ENCODE data around the gene PAQR5.
"Not testable (repeated sequence)": the region's sequence is repeated elsewhere in the genome, so short reads cannot be mapped to it uniquely, and the experiment has no call there.

The PAQR5 gene

DNA sequence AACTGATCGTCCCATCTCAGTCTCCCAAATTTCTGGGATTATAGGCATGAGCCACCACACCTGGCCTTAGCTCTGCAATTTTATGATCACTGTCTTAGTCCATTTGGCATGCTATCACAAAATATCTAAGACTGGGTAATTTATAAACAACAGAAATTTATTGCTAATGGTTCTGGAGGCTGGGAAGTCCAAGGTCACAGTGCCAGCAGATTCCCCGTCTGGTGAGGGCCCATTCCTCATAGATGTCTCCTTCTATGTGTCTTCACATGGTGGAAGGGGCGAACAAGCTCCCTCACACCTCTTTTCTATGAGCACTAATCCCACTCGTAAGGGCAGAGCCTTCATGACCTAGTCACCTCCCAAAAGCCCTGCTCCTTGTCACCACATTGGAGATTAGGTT, 60.1 kb downstream of the PAQR5 start:
- FAIRE-seq, result no peak

DNA sequence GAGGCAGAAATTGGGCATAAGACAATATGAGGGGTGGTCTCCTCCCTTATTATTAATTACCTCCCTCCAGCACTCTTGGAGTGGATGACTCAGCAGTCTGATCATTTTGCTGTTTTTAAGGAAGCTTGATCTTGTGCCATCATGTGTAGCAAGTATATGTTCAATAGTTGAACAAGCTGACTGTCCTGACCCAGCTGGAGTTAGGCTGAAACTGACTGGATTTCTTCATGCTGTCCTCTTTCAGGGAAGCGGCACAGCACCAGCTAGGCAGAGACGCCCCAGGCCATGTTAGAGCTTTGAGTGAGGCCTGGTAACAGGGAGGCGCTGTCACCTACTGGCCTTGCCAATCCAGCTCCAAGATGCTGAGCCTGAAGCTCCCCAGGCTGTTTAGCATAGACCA, 61.0 kb downstream of the PAQR5 start:
- FAIRE-seq, result no peak

GRCh38 chr15:69360642-69361041, 61.9 kb downstream of the PAQR5 start:
- no peak for FAIRE-seq

DNA sequence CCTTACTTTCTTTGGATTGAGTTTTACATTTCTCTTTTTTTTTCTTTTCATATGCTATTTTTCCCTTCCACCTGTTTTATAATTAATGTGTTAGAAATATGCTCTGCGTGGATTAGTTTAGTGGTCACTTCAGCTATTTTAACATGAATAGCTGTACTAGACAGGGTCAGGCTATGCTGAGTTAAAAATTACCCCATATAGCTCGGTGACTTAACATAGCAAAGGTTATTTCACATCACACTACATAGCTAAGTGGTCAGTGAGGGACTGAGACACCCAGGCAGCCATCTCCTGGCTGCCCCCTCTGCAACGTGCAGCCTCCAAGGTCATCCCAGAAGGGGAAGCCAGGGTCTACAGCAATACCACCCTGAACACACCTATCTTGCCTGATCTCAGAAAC, 68.5 kb downstream of the PAQR5 start:
- no peak for FAIRE-seq

GRCh38 chr15:69369631-69370030, 70.9 kb downstream of the PAQR5 start:
- no peak for FAIRE-seq

DNA sequence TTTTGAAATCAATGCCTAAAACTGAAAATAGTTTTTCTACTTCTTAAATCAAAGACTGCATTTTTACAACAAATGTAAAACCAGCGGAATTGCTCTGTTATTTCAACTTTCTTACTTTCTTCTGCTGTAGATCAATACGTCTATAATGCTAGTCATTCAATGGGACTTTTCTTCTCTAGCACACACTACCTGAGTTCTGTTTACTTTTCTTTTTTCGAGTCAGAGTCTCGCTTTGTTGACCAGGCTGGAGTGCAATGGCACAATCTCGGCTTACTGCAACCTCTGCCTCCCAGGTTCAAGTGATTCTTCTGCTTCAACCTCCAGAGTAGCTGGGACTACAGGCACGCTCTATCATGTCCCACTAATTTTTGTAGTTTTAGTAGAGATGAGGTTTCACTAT, 74.7 kb downstream of the PAQR5 start:
- FAIRE-seq, result no peak

GRCh38 chr15:69375151-69375790, 76.6 kb downstream of the PAQR5 start:
- FAIRE-seq, result no peak

GRCh38 chr15:69377216-69377970, 78.7 kb downstream of the PAQR5 start:
- FAIRE-seq, result no peak

GRCh38 chr15:69380100-69380725, 81.5 kb downstream of the PAQR5 start:
- no peak for FAIRE-seq

- FAIRE-seq, result no peak
Measured at GRCh38 chr15:69380726-69381105, 82.0 kb downstream of the PAQR5 start.

- FAIRE-seq, result not testable (repeated sequence)
Measured at GRCh38 chr15:69382176-69382575, 83.5 kb downstream of the PAQR5 start.

- not testable (repeated sequence) for FAIRE-seq
Measured at GRCh38 chr15:69384066-69384465, 85.4 kb downstream of the PAQR5 start.

- FAIRE-seq, result no peak
Measured at GRCh38 chr15:69384626-69385598, 86.2 kb downstream of the PAQR5 start.

DNA sequence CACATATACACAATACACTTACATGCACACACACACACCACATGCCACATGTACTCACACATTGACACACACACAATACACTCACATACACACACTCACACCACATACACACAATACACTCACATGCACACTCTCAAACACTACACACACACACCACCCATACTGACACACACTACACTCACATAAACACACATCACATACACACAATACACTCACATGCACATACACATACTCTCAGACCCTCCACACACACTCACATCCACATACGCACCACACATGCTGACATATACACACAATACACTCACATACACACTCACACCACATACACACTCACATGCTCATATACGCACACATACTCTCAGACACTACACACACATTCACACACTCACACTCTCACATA, 87.1 kb downstream of the PAQR5 start:
- no peak for FAIRE-seq

DNA sequence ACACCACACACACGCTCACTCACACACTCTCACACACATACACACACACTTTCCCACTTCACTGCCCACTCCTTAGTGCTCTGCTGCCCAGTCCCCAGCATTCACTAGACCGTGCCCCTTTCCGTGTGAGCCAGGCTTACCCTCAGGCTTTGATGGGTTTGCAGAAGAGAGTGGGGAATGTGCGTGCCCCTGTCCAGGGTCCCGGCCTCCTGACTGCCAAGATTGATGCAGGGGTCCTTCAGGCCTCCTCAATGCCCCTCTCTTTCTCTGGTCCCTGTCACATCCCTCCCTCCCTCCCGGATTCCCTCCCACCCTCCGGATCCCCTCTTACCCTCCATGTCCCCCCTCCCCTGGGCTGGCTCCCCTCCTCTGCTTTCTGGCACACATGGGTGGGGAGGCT, 87.6 kb downstream of the PAQR5 start:
- FAIRE-seq, result no peak

DNA sequence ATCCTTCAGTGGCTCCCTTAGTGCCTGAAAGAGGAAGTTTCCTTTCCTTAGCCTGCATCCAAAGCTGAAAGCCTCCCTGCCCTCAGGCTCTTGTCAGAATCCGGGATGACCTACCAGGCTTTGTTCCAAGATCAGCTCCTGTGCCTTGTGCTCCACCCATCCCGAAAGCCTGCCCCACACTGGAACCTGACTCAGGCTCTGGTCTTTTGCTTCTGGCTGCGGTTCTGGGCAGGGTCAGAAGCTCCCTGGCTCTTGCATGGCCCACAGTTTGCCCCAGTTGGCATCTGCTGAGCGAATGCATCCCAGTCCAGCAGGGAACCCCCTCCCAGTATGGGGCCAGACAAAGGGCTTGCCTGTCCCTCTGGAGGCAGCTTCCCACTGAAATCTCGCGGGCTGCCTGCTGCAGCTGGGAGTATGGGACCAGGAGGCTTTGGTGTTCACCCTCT, 89.6 kb downstream of the PAQR5 start:
- no peak for FAIRE-seq

DNA sequence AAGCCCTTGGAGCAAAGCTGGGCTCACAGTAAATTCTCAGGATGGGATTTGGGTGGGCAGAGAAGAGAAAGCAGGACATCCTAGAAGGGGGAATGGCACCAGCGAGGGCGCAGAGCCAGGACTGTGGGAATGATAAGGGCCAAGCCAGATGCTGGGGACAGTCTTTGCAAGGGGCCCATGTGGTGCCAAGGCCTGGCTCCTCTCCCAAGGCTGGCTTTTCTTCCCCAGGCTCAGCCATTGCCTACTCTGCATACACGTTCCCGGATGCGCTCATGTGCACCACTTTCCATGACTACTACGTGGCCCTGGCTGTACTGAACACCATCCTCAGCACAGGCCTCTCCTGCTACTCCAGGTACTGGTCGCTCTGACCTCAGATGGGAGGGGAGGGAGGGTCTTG, 90.7 kb downstream of the PAQR5 start:
- no peak for FAIRE-seq

DNA sequence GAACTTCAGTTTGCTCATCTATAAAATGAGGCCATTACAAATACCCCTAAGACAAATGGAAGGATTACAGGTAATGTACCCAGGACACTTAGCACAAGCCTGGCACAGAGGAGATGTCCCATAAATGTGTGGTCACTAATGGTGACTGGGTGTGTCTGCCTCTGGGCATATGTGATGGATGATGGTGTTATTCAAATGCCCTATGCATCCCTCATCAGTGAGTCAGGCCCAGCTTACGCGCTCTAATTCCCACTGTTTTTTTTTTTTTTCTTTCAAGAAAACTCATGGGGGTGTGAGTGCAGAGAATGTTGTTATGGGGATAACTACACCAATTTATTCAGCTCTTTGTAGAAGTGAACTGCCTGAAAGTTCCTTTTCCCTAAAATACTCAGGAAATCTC, 91.9 kb downstream of the PAQR5 start:
- FAIRE-seq, result no peak

GRCh38 chr15:69391046-69391757, 92.5 kb downstream of the PAQR5 start:
- FAIRE-seq, result no peak

DNA sequence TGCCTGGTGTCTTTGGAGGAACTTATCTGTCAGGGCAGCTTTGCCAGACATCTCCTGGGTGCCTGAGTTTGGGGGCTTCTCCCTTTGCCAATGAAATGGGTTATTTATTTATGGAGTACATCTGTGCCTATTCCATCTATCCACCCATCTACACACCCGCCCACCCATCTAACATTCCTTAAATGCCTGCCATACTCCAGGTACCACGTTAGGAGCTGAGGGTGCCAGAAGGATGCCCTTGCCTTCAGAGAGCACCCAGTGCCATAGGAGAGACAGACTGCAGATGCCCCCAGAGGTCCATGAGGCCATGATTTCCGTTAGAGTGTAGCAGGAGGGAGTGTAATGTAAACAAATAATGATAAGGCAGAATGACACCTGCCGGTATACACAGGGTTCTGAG, 93.6 kb downstream of the PAQR5 start:
- FAIRE-seq, result no peak

DNA sequence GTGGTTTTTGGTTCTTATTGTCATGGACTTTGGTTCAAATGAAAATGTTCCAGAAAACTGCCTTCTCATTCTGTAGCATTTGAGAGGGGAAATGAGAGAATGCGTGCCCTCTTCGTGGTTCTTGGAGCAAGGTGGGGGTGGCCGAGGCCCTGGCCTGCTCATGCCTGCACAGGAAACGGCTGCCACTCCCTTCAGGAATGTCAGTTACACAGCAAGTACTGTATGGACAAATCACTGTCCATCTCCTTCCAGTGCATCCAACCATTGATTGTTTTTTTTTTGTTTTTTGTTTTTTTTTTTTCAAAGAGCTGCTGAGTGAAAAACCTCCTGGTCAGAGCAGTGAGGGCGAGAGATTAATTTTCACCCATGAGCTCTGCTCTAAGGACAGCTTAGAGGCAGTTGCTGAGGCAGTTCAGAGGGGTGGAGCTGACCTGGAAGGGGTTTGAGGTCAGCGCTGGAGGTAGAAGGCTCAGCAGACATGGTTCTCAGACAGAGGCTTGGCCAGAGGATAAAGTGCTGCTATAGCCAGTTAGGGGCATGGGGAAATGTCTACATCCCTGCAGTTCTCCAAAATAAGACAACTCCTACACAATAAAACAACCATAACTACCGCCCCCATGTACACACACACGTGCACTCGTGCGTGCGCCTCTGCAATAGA, 95.2 kb downstream of the PAQR5 start:
- no peak for FAIRE-seq

Measured in islet of Langerhans (tissue), 1 donor.